Pancreas (tissue), 10 donors: ENCODE results near the gene MACROH2A2. TPM values are rescaled to one million over a fixed set of nuclear protein-coding genes. Genes with fewer than 3 reads are reported as not detected.

Experiments used
- ATAC-seq, 4 donors: fragments of 200-7000 bp; cut with Tn5 transposase; one replicate each; pipeline versions ENCODE4 v1.8.0 to v1.9.1; 2020; ENCODE audit warnings: mild to moderate bottlenecking in 4 of 4, moderate library complexity in 4 of 4
- DNase-seq, 6 donors: peaks; one replicate each; pipeline ENCODE4 v3.0.0-alpha.2; 2020
- FAIRE-seq: peaks from 2 replicates; lab custom pipeline; 2012; peaks lifted over from hg19 to GRCh38; lab: Jason Lieb, UNC
- H3K27ac ChIP-seq, 4 donors: fragments of 200-600 bp; sonication (generic); 1 replicate in 3 of 4; 2 replicates in 1 of 4; pipeline versions ENCODE4 v1.5.0 to v1.8.0; 2020
- H3K27me3 ChIP-seq, 4 donors: fragments of 200-600 bp; one replicate each; pipeline ENCODE4 v1.8.0; 2021
- H3K36me3 ChIP-seq, 3 donors: fragments of 200-600 bp; sonication (generic) in 1 of 3; one replicate each; pipeline versions ENCODE4 v1.5.0 to v1.8.0; 2020 to 2021
- H3K4me1 ChIP-seq, 3 donors: fragments of 200-600 bp; one replicate each; pipeline ENCODE4 v1.8.0; 2021
- H3K4me3 ChIP-seq, 4 donors: fragments of 200-600 bp; sonication (generic) in 2 of 4; one replicate each; pipeline versions ENCODE4 v1.5.0 to v1.8.0; 2020 to 2021
- H3K9me3 ChIP-seq, 4 donors: fragments of 200-600 bp; one replicate each; pipeline ENCODE4 v1.8.0; 2021
- CTCF ChIP-seq, 4 donors: fragments of 200-600 bp; sonication (generic) in 3 of 4; IDR thresholded peaks; one replicate each; pipeline versions ENCODE4 v1.5.0 to v1.8.0; 2021; ENCODE audit warnings: antibody characterized with exemption in 4 of 4
- WGBS, 2 donors: extraction: QIAGEN DNeasy Blood & Tissue Kit; methylation state at CpG; one replicate each; pipeline ENCODE4 v1.1.7; 2013; 5-methylcytosine and 5-hydroxymethylcytosine counted together
- intact Hi-C, 3 donors: fragments of 100-400 bp; cut with DNase I; formaldehyde crosslinking; loops; one replicate each; pipeline versions ENCODE4 v1.11.1 to v1.14.2; 2022
- polyA plus RNA-seq, 2 donors: library from polyadenylated mRNA; stranded (reverse); fragments of 200-250 nt; gene quantifications; one replicate each; pipeline ENCODE4 v1.2.3, GENCODE V29; 2013
- total RNA-seq, 6 donors: library from RNA; stranded (reverse); fragmentation: NEBNext Ultra II Directional in 4 of 6; extraction: Animal tissue kit (Norgen Biotek cat#: 25700) in 4 of 6; gene quantifications; one replicate each; pipeline versions ENCODE4 v1.2.1 to v1.2.4, GENCODE V29; 2021 to 2023
- donor health status: healthy with polysubstance abuse.
- donor health status: DM: no; HTN: no; CAD: no; lungs with moderate emphysema.
- donor health status: DM: no; HTN: no; CAD: no.
- donor health status: control.
- donor health status: control.
- donor health status: Bipolar disorder and iron deficiency.
- donor health status: DM: yes; HTN: yes; CAD: no.
- donor health status: DM: no; HTN: no; CAD: no.
- donor health status: DM: no; HTN: no; CAD: no.
- donor health status: DM: yes; HTN: yes; CAD: no.

MACROH2A2 gene
- total and polyA plus RNA-seq, 8 donors, result 2.3 to 13.2 (median 6.8) TPM

- 79 to 89% methylated on average over 5 of the region's 5 CpGs for WGBS, 2 donors
- ATAC-seq, result no peak
- FAIRE-seq, result no peak
Measured at GRCh38 chr10:70048030-70048723, 4.5 kb upstream of the MACROH2A2 start.

GRCh38 chr10:70051848-70052247, 798 bp upstream of the MACROH2A2 start:
- intact Hi-C loops, result no loop called here
- DNase-seq (no peak), FAIRE-seq (no peak), ATAC-seq (no peak)
- Histone ChIP-seq H3K36me3 (no peaks in the 10 kb centered on the region), H3K27me3 (no peaks in the 10 kb centered on the region), H3K4me1 (no peaks in the 10 kb centered on the region), H3K4me3 (peak overlapping the region in 1 of 4 donors; percentile 60), H3K27ac (no peak overlapping the region), H3K9me3 (no peaks in the 10 kb centered on the region)
- WGBS, 2 donors, result 58 to 61% methylated on average over 6 of the region's 6 CpGs
- no peak for TF ChIP-seq CTCF (IDR thresholded peaks at IDR 0.05)

More at GRCh38 chr10:70048030-70048723, 4.5 kb upstream of the MACROH2A2 start:
- no peaks in the 10 kb centered on the region for H3K9me3 ChIP-seq
- H3K4me3 ChIP-seq, result no peak overlapping the region
- no peak for TF ChIP-seq CTCF (IDR thresholded peaks at IDR 0.05)
- H3K27ac ChIP-seq, result no peak overlapping the region
- no peaks in the 10 kb centered on the region for H3K27me3 ChIP-seq
- H3K4me1 ChIP-seq, result no peaks in the 10 kb centered on the region
- intact Hi-C loops, result no loop called here
- no peak for DNase-seq
- no peaks in the 10 kb centered on the region for H3K36me3 ChIP-seq

- no peaks in the 10 kb centered on the region for H3K27me3 ChIP-seq
- intact Hi-C loops, result no loop called here
- H3K4me1 ChIP-seq, result no peaks in the 10 kb centered on the region
- no peak for FAIRE-seq
- WGBS, 2 donors, result 1% methylated on average over 55 to 78 of the region's 78 CpGs
- H3K27ac ChIP-seq, result peak overlapping the region in 3 of 4 donors; percentile 65 to 80 (median 70)
- peak; percentile 4 to 75 (median 24) for DNase-seq
- peak; percentile 46 to 72 (median 67) for ATAC-seq
- H3K36me3 ChIP-seq, result no peaks in the 10 kb centered on the region
- no peak for TF ChIP-seq CTCF (IDR thresholded peaks at IDR 0.05)
- H3K9me3 ChIP-seq, result no peaks in the 10 kb centered on the region
- H3K4me3 ChIP-seq, result peak overlapping the region; percentile 44 to 80 (median 60)
Measured at GRCh38 chr10:70053218-70053840, 683 bp downstream of the MACROH2A2 start.

- ATAC-seq (peak; percentile 24 to 43 (median 40)), FAIRE-seq (no peak), DNase-seq (peak; percentile 6 to 63 (median 34))
- no peaks in the 10 kb centered on the region for H3K36me3 ChIP-seq
- TF ChIP-seq CTCF (IDR thresholded peaks at IDR 0.05), result no peak
- no peaks in the 10 kb centered on the region for H3K27me3 ChIP-seq
- no peaks in the 10 kb centered on the region for H3K4me1 ChIP-seq
- H3K9me3 ChIP-seq, result no peaks in the 10 kb centered on the region
- intact Hi-C loops, result no loop called here
- WGBS, 2 donors, result 6 to 8% methylated on average over 31 to 33 of the region's 33 CpGs
- H3K4me3 ChIP-seq, result peak overlapping the region; percentile 44 to 80 (median 60)
- H3K27ac ChIP-seq, result peak overlapping the region in 3 of 4 donors; percentile 65 to 80 (median 70)
Measured at GRCh38 chr10:70053841-70054288, 1.2 kb downstream of the MACROH2A2 start.
